ENCODE data around the gene MAP3K2.

The MAP3K2 gene

GRCh38 chr2:127310980-127311379, 76.8 kb downstream of the MAP3K2 start:
- no peak overlapping the region for H2AFZ ChIP-seq (ENCODE audit: low read length)
- H3K4me1 ChIP-seq (ENCODE audit: insufficient read depth, low read length, severe bottlenecking), result no peaks in the 10 kb centered on the region
- no peaks in the 10 kb centered on the region for H3K27me3 ChIP-seq (ENCODE audit: insufficient read depth, low read length)
- no peak overlapping the region for H3K4me3 ChIP-seq (ENCODE audit: low read depth, low read length, poor library complexity, severe bottlenecking)
- H3K79me2 ChIP-seq (ENCODE audit: insufficient read depth, low read length), result no peaks in the 10 kb centered on the region
- H3K4me2 ChIP-seq (ENCODE audit: low read length), result no peak overlapping the region
- H3K36me3 ChIP-seq (ENCODE audit: insufficient read depth, low read length), result peaks cover 73% of the 10 kb centered on the region
- H4K20me1 ChIP-seq (ENCODE audit: insufficient read depth, low read length), result no peaks in the 10 kb centered on the region
- H3K27ac ChIP-seq (ENCODE audit: low read depth, low read length, poor library complexity, severe bottlenecking), result no peak overlapping the region
- H3F3A ChIP-seq (ENCODE audit: insufficient read depth, low read length), result no peaks in the 10 kb centered on the region
- TF ChIP-seq CTCF (IDR thresholded peaks at IDR 0.05; ENCODE audit: low read length) (no peak), EZH2 (IDR thresholded peaks at IDR 0.05; ENCODE audit: borderline replicate concordance, low read length) (no peak)
- H3K9ac ChIP-seq (ENCODE audit: low read length), result no peak overlapping the region
- no peaks in the 10 kb centered on the region for H3K9me3 ChIP-seq (ENCODE audit: low read length)
- H3K9me2 ChIP-seq (ENCODE audit: low read depth, low read length), result no peaks in the 10 kb centered on the region

GRCh38 chr2:127309468-127309867, 78.3 kb downstream of the MAP3K2 start:
- H3K9ac ChIP-seq (ENCODE audit: low read length), result no peak overlapping the region
- H3K79me2 ChIP-seq (ENCODE audit: insufficient read depth, low read length), result no peaks in the 10 kb centered on the region
- H3K27ac ChIP-seq (ENCODE audit: low read depth, low read length, poor library complexity, severe bottlenecking), result no peak overlapping the region
- H3K4me1 ChIP-seq (ENCODE audit: insufficient read depth, low read length, severe bottlenecking), result no peaks in the 10 kb centered on the region
- no peaks in the 10 kb centered on the region for H3K9me3 ChIP-seq (ENCODE audit: low read length)
- no peaks in the 10 kb centered on the region for H3K9me2 ChIP-seq (ENCODE audit: low read depth, low read length)
- H3K36me3 ChIP-seq (ENCODE audit: insufficient read depth, low read length), result peaks cover 60% of the 10 kb centered on the region
- no peaks in the 10 kb centered on the region for H4K20me1 ChIP-seq (ENCODE audit: insufficient read depth, low read length)
- no peak overlapping the region for H3K4me2 ChIP-seq (ENCODE audit: low read length)
- no peak overlapping the region for H3K4me3 ChIP-seq (ENCODE audit: low read depth, low read length, poor library complexity, severe bottlenecking)
- no peaks in the 10 kb centered on the region for H3F3A ChIP-seq (ENCODE audit: insufficient read depth, low read length)
- TF ChIP-seq CTCF (IDR thresholded peaks at IDR 0.05; ENCODE audit: low read length) (no peak), EZH2 (IDR thresholded peaks at IDR 0.05; ENCODE audit: borderline replicate concordance, low read length) (no peak)
- no peaks in the 10 kb centered on the region for H3K27me3 ChIP-seq (ENCODE audit: insufficient read depth, low read length)
- no peak overlapping the region for H2AFZ ChIP-seq (ENCODE audit: low read length)

GRCh38 chr2:127308586-127309138, 79.1 kb downstream of the MAP3K2 start:
- Histone ChIP-seq H3K79me2 (ENCODE audit: insufficient read depth, low read length) (no peaks in the 10 kb centered on the region), H3K27ac (ENCODE audit: low read depth, low read length, poor library complexity, severe bottlenecking) (no peak overlapping the region), H3K9me3 (ENCODE audit: low read length) (no peaks in the 10 kb centered on the region), H3K4me3 (ENCODE audit: low read depth, low read length, poor library complexity, severe bottlenecking) (no peak overlapping the region), H3K9ac (ENCODE audit: low read length) (no peak overlapping the region), H3K27me3 (ENCODE audit: insufficient read depth, low read length) (no peaks in the 10 kb centered on the region), H3K4me2 (ENCODE audit: low read length) (no peak overlapping the region), H3F3A (ENCODE audit: insufficient read depth, low read length) (no peaks in the 10 kb centered on the region), H3K36me3 (ENCODE audit: insufficient read depth, low read length) (peaks cover 52% of the 10 kb centered on the region), H3K9me2 (ENCODE audit: low read depth, low read length) (no peaks in the 10 kb centered on the region), H4K20me1 (ENCODE audit: insufficient read depth, low read length) (no peaks in the 10 kb centered on the region), H2AFZ (ENCODE audit: low read length) (no peak overlapping the region), H3K4me1 (ENCODE audit: insufficient read depth, low read length, severe bottlenecking) (no peaks in the 10 kb centered on the region)
- no peak for TF ChIP-seq EZH2 (IDR thresholded peaks at IDR 0.05; ENCODE audit: borderline replicate concordance, low read length)
- no peak for TF ChIP-seq CTCF (IDR thresholded peaks at IDR 0.05; ENCODE audit: low read length)

Measured in OCI-LY1 (cell line).